GM21381 (cell line): ENCODE results near the gene LRP1B.

Experiments used
- ATAC-seq: cut with Tn5 transposase; IDR thresholded peaks from one replicate; pipeline ENCODE4 v1.9.1; 2021; ENCODE audit warnings: mild to moderate bottlenecking, moderate library complexity; ENCODE audit not compliant: unreplicated experiment

Gene LRP1B

DNA sequence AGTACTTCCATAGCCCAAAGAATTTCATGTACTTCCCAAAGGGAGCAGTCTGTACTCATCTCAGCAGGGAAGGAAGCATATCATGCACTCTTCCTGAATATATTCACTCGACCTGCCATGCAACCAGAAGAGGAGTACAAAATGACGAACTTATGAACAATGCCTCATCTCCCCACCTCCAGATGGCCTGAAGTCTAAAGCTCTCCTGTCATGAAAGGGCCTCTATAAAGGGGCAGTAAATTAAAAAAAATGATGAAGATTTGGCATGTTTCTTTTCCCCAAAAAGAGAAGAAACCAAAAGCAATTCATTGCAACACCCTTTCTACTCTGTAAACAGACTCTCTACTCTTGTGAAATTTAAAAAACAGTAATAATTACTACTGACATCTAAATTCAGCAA lies 1601.1 kb downstream of the LRP1B start:
- no peak for ATAC-seq

DNA sequence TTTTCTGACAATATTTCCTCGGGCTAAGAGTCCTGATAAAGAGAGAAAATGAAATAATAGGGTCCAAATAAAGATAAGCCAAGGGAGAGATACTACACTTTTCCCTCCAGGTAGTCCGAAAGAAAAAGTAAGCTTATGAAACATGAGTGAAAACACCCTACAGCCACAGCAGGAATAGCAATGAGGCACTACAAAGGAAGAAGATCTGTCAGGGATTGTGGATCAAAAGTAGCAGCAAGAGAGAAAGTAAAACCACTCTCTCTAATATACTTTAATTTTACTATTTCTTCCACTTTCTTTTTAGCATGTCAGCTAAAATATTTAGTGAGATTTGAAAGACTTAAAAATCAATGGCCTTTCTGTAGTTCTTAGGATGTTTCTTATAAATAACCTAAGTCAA lies 1601.8 kb downstream of the LRP1B start:
- no peak for ATAC-seq

DNA sequence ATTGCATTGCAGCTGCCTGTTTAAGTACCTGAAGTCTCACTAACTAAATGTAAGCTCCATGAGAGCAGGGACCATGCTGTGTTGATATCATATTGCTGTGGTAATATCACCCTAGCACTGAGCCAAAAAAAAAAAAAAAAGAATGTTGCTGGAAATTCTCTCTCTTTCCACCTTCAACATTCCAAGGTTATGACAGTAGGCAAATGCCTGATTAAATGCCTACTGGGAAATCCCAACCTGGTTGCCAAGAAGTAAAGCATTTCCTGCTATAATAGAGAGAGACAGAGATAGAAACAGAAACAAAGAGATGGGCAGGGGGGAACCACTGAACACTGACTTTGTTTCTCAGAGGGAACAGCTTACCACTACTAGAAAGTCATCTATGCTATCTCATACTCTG lies 1604.2 kb downstream of the LRP1B start:
- ATAC-seq = no peak

DNA sequence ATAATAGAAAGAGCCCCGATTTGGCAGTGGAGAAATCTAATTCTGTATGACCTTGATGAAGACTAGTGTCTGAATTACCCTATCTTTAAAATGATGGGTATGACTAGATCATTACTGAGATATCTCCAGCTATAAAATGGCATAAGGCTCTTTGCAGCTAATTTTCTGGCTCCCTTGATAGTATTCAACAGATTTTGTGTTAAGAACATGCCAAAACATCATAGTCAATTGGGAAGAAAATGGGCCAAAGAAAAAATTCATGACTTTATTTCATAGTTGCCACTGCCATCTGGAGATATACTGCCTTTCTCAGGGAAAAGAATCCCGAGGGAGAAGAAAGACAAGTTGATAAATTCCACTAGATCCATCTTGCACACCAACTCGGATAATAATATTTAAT lies 1618.7 kb downstream of the LRP1B start:
- ATAC-seq = no peak

DNA sequence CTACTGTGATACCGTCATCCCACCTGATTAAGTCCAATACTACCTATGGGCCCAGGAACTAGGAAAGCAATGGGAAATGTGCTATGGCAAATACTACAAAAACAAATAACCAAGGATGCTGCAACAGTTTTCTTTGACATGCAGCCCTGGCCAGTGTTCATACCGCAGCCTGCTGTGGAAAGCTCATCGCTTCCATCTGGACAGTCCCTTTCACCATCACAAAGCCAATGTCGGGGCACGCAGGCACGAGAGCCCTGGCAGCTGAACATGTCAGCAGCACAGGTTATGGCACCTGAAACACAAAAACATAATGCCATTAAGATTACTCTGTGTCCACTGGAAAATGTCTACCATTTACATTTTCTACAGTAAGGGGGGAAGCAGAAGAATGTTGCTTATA lies 1621.1 kb downstream of the LRP1B start:
- ATAC-seq = no peak

DNA sequence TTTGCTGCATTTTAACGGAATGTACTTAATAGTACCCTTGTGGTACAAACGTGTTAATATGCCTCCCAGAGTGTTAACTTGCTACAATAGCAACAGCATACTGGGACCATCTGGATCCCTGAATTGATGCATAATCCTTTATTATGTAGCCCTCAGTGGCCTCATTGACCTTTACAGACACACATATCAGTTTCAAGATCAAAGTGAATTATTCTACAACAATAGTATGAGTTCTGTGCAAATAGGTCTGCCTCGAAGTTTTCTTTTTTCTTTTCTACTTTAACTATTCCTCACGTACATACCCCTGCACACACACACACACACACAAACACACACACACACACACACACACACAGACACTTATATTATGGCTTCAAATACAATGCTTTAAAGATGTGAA lies 1622.1 kb downstream of the LRP1B start:
- ATAC-seq = no peak

DNA sequence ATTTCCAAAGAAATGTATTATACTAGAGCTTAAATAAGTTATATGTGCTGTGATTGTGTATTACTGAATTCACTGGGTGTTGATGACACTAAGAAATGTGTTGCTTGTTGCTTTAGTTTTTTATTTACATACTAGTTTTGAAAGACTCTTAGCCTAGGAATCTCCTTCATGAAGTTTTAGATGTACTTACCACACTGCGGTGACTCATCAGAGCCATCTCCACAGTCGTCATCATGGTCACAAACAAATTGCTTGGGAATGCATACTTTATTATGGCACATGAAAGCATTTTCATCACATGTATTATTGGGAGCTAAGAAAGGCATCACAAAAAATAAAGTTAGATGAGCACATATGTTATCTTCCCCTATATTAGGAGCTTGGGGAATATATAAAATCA lies 1624.2 kb downstream of the LRP1B start:
- no peak for ATAC-seq

DNA sequence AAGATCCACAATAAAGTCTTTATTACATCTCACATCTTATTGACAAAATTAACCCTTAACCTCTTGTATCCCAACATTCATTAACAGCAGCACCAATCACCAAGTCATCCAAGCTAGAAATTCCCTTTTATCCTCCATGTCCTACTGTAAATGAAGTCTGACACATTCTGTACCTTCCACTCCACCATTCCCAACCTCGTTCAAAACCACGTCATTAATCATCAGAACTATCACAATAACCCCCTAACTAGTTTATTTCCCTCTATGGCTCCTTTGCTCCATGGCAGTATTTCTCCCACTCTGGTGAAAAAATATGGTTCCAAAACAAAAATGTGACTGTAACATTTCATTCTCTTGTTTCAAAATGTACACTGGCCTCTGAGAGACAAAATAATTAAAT lies 1626.2 kb downstream of the LRP1B start:
- no peak for ATAC-seq

DNA sequence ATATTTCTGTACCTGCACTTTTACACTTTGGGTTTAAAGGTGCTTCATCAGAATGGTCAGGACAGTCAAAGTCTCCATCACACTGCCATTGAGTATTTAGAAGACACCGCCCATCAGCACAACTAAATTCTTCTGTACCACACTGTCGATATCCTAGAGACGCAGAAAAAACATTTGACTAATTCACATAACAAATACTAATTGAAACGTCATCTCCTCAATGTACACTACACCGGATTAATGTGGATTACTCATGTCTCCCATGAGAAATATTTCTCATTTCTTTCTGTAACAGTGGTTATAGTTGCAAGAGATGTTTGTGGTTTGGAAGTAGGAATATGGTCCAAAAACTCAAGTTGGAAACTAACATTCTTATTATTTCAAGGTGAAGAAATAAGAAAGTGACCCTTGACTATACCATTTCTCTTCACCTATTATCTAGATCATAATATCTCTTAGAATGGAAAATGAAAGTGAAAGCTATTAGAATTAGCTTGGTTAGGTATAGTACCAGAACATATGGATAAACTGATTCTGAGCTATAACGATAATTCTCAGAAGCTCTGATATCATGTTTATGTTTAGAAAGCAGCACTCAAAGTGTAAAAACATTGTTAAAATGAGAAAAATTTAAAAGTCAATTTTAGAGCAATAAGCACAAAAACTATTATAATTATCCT lies 1627.7 kb downstream of the LRP1B start:
- ATAC-seq = no peak

DNA sequence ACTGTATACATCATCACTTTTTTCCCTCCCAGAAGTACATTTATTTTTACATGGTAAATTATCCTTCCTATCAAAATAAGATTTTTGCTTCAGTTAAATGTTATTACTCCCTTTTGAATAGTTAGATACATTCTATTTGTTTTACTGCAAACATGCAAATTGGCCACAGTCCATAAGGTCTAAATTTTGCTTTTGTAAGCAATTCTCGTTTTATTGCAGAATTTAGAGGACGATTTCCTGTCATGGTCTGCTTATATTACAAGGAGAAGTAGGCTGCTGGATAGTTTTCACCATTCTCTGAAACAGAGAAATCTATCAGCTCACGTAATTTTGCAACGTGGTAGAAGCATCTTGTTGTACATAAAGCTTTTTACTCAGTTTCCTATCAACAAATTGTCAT lies 1632.5 kb downstream of the LRP1B start:
- ATAC-seq = no peak

DNA sequence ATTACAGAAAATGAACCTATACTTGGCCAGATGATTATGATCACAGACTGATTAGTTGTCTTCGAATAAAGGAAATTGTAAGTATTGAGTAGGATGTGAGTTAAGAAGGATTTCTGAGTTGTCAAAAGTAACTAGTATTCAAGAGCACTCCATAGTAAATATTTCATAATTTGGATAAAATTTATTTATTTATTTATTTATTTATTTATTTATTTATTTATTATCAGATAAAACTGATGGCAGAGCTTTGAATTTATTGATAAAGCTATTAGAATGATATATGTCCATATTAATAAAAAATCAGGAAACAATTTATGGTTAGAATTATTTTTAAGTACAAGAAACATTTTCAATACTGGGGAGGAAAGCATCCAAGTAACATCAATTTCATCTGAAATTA lies 1634.1 kb downstream of the LRP1B start:
- ATAC-seq = no peak

DNA sequence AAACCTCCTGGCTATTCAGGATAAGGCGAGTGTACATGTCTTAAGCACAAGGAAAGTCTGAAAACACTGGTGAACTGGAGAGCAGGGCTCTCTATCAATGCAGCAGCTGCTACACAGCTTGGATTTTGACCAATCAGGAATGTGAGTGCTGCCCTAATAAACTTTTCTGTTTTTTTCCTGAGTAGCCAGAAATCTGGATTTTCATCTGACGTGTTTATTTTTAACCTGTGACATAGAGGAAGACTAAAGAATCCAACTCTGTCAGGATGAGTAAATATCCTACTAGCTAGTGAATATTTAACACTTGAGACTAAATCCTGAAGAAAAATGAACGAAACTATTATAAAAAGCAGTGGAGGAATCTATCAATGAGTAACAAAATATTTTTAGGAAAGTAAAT lies 1638.9 kb downstream of the LRP1B start:
- ATAC-seq = no peak

DNA sequence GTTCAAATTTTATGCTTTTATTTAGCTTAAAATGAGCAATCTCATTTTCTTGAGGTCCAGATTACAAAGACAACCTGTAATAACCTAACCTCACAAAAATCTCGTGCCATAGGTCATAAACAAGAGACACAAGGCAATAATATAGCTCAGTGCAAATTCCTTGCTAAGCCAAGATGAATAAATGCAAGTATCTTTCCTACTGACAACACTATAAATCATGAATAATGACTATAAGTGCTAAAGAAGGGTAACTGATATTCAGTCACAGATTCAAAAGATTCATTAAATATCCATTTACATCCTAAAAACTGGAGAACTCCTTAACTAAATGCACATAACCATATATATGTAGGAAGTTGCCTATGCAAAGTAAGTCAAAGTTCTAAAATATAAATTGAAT lies 1641.6 kb downstream of the LRP1B start:
- no peak for ATAC-seq

DNA sequence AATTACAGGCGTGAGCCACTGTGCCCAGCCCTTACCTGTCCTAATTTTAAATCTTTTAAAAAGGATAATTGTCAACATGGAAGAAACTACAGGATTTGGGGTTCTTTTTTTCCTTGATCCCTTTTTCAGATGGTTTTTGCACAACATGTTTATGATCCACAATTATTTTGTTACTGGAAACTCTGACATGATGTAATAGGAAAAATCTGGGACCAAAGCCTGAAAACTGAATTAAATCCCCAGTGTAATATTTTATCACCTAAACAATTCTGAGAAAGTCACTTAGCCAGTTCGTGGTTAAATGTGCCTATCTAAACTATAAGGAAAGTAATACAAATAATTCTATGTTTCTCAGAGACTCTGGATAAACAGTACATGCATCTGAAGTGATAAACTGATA lies 1649.7 kb downstream of the LRP1B start:
- ATAC-seq = no peak

DNA sequence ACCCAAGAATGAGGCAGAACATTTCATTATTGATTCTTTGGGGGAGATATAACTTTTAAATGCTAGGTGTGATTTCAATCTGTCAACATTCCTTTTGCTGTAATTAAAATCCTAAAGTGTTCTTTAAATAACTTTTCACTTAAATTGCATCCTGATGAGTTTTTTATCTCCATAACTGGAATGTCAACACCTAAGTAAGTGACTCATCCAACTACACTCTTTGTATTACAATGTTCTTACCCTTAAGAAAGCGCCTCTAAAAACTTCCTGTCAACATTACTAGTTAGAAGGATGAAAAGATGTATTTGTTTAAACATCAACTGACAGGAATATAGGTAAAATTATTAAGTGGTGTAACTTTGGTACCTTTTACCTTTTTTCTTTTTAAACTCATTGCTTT lies 1657.0 kb downstream of the LRP1B start:
- ATAC-seq = no peak

DNA sequence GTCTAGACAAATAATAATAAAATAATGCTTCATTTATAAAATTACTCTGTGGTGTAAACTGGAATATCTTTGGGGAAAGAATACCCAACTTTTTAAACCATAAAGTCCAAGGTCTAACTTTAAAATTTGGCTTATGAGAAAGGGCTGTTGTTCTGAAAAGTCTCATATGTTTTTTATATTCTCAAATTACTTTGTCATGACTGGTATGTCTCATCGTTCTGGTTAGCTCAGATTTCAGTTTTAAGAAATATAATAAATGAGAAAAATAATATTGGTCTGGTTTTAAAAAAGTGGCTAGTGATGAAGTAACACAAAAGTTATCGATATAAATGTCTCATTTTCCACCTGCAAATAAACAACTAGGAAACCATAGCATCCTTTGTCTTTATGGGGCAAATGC lies 1658.1 kb downstream of the LRP1B start:
- ATAC-seq = no peak

DNA sequence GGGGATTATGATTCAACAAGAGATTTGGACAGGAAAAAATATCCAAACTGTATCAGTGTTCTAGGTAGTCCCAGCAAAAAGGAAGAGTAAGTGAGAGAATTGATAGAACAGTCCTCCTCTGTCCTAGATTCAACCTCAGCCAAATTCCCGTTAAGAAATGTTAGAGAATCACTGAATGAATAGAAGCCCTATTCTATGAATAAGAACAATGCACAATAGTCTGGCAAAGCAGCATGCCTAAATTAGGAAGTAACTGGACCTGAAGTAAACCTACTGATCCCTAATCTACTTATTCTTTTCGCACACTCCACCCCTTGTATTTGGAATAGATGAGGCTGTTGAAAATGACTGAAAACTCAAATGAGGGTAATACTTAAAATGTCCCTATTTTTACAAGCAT lies 1665.5 kb downstream of the LRP1B start:
- no peak for ATAC-seq

DNA sequence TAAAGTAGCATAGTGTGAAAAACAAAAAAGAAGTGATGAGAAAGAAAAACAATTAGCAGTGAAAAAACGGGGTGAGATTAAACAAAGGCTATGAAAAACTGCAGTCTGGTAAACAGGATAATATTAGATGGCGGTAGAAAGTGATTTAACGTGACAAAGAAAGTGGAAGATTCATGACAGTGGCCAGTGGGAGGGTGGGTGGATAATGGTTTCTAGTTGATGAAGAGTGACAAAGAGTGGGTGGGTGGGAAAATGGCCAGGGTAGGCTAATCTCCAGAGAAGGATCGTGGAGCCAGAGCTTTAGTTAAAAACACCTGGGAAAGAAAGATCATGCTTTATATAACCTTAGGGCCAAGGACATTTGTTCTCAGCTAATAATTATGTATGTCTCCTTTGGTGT lies 1667.8 kb downstream of the LRP1B start:
- ATAC-seq = no peak

DNA sequence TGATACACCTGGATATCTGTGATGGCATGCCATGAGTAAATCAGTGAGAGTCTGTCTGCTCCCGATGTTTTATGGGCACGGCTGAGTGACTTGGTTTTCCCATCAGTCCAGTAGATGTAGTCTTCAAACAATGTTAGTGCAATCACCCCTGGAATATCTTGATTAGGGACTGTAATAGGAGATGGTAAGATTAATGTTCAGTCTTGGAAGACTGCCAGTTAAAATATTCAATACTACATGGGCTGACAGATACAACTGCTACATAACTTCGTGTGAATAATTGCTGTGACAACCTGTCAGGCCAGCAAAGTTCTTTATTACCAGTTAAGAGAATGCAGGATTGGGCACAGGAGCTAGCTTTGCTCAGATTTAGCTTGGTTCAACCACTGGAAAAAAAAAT lies 1673.3 kb downstream of the LRP1B start:
- no peak for ATAC-seq

DNA sequence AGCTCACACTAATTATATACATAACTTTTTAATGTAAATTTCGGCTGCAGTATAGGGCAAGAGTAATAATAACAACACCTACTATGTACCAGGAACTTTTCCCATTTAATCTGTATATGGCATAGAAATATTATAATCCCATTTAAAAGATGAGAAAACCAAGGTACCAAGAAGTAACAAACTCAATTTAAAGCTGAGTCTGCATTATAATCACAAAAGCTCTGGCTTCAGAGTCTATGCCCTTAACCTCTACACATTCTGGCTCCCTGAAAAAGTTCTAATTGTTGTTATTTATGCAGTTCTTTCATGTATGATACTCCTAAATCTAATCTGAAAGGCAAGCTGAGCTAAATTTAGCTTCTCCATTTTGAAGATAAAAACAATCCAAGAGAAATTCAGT lies 1675.5 kb downstream of the LRP1B start:
- ATAC-seq = no peak

DNA sequence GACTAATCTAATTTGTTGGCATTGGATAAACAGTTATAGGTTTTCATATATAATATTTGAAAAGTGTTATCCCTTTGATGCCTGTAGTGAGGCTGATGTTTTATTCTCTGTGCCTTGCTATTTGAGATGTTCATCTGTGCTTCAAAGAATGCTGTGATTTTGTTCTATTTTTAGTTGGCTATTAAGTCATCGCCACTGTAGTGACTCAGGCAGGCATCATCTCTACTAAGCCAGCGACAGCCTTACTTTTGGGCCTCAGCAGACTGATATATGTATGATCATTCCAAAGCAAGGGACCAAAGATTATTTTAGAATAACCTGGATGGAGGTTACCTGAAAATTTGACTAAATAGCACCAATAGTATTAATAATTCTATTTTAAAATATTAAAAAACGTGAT lies 1676.1 kb downstream of the LRP1B start:
- no peak for ATAC-seq

DNA sequence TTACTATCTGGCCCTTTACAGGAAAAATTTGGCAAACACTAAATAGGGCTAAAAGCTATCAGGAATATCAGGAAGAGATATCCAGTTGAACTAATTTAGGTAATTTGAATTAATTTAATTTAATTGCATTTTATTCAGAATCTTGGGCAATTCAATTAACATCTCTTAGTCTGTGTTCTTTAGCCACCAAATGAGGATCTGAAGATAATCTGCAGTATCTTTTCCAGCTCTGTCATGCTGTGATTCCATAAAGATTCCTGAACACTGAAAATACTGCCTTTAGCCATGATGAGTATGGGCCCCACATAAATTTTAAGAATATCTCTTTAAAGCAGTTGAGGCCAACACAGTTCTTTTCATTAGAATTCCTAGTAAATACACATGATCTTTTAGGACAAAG lies 1679.5 kb downstream of the LRP1B start:
- no peak for ATAC-seq

DNA sequence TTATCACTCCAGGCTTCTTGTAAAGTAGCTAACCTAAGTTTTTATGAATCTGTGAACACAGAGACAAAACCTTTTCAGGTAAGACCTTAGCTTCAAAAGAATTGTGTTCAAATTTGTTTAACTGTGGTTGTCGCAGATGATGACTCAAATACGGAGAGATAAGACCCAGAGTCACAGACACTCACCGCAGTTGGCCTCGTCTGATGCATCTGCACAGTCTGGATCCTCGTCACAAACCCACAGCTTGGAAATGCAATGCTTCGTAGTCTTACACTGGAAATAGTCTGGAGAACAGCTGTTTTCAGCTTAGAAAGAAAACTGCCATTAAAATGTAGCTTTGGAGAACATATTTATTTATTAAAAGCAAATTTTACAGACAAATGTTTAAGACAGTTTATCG lies 1688.5 kb downstream of the LRP1B start:
- no peak for ATAC-seq

DNA sequence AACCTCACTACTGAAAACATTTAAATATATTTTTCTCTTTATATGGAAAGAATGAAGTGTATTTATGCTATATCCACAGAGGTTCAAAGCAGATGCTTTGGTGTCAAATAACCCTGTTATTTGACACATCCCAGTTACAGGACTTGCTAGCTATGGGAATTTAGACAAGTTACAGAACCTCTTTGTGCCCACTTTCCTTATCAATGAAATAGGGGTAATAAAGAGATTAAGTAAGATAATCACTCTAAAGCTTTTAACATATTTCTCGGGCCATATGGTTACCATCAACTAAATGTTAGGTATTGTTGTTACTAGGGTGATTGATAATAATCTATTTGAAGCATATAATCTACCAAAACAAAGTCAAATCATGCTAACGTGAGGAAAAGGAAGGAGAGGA lies 1690.0 kb downstream of the LRP1B start:
- no peak for ATAC-seq
